Lower lobe of right lung (tissue), 2 donors: ENCODE data around the gene IL21R. TPM values are rescaled to one million over a fixed set of nuclear protein-coding genes. Genes with fewer than 3 reads are reported as not detected.

ENCODE experiments used
- ATAC-seq, 2 donors: fragments of 200-7000 bp; cut with Tn5 transposase; one replicate each; pipeline ENCODE4 v1.9.1; 2020 to 2022; ENCODE audit warnings: mild to moderate bottlenecking in 2 of 2, moderate library complexity in 2 of 2
- DNase-seq: peaks from one replicate; pipeline ENCODE4 v3.0.0-alpha.2; 2020
- H3K27ac ChIP-seq: fragments of 200-600 bp; one replicate; pipeline ENCODE4 v1.8.0; 2022
- H3K27me3 ChIP-seq: fragments of 200-600 bp; one replicate; pipeline ENCODE4 v1.8.0; 2022; ENCODE audit warnings: low read depth
- H3K36me3 ChIP-seq: fragments of 200-600 bp; one replicate; pipeline ENCODE4 v1.8.0; 2022; ENCODE audit warnings: mild to moderate bottlenecking
- H3K4me1 ChIP-seq: fragments of 200-600 bp; one replicate; pipeline ENCODE4 v1.8.0; 2022
- H3K4me3 ChIP-seq: fragments of 200-600 bp; one replicate; pipeline ENCODE4 v1.8.0; 2022; ENCODE audit warnings: mild to moderate bottlenecking
- H3K9me3 ChIP-seq: fragments of 200-600 bp; one replicate; pipeline ENCODE4 v1.8.0; 2022
- intact Hi-C: fragments of 100-400 bp; cut with DNase I; formaldehyde crosslinking; loops from one replicate; pipeline ENCODE4 v1.11.0; 2022
- total RNA-seq: library from RNA; stranded (reverse); fragmentation: NEBNext Ultra II Directional; extraction: Animal tissue kit (Norgen Biotek cat#: 25700); gene quantifications from one replicate; pipeline ENCODE4 v1.2.1, GENCODE V29; 2021
- TF ChIP-seq, protein P1 (sequence below): fragments of 200-600 bp; IDR thresholded peaks from one replicate; pipeline ENCODE4 v1.8.0; 2022; ENCODE audit warnings: antibody characterized with exemption, mild to moderate bottlenecking
- donor health status: DM: no; HTN: yes; CAD: no; lungs with severe emphysema.

Gene IL21R
- total RNA-seq, 1 donor from 2014 or later: 6.0 TPM

DNA sequence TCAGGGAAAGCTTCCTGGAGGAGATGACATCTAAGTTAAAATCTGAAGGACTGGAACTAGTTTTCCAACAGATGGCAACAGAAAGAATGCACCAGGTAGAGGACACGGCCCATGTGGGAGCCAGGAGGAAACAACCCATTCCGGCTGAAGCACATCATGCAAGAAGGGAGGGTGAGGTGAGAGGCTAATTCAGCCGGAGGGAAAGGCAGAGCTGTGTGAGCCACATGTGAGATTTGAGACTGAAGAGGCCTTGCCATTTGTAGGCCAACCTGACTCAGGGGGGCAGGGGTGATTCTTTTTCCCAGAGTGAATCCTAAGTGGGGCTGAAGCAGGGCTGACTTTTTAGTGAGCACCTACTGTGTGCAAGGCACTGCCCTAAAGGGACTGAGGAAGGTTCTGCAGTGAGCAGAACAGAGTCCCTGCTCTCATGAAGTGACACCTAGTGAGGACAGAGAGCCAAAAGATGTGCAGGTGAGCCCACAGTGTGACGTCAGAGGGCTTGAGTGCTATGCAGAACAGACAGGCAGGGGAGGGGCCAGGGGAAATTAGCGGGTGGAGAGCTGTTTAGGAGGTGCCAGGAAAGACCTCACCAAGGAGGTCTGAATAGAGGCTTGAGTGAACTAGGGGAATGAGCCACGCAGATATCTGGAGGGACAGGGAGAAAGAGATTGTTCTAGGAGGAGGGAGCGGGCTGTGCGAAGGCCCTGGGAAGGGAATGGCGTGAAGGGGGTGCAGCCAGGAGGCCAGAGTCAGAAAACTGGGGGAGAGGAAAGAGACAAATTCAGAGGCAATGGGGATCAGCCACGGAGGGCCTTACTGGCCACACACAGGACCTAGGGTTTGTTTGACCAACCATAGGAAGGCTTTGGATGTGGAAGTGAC, 19.8 kb upstream of the IL21R start:
- no peaks in the 10 kb centered on the region for H3K9me3 ChIP-seq
- H3K27ac ChIP-seq: no peak overlapping the region
- intact Hi-C loops: no loop called here
- H3K4me3 ChIP-seq: no peak overlapping the region
- no peaks in the 10 kb centered on the region for H3K36me3 ChIP-seq
- H3K27me3 ChIP-seq: no peaks in the 10 kb centered on the region
- no peaks in the 10 kb centered on the region for H3K4me1 ChIP-seq
- TF ChIP-seq, protein P1, sequence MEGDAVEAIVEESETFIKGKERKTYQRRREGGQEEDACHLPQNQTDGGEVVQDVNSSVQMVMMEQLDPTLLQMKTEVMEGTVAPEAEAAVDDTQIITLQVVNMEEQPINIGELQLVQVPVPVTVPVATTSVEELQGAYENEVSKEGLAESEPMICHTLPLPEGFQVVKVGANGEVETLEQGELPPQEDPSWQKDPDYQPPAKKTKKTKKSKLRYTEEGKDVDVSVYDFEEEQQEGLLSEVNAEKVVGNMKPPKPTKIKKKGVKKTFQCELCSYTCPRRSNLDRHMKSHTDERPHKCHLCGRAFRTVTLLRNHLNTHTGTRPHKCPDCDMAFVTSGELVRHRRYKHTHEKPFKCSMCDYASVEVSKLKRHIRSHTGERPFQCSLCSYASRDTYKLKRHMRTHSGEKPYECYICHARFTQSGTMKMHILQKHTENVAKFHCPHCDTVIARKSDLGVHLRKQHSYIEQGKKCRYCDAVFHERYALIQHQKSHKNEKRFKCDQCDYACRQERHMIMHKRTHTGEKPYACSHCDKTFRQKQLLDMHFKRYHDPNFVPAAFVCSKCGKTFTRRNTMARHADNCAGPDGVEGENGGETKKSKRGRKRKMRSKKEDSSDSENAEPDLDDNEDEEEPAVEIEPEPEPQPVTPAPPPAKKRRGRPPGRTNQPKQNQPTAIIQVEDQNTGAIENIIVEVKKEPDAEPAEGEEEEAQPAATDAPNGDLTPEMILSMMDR: no peak
- DNase-seq (no peak), ATAC-seq (no peak)

DNA sequence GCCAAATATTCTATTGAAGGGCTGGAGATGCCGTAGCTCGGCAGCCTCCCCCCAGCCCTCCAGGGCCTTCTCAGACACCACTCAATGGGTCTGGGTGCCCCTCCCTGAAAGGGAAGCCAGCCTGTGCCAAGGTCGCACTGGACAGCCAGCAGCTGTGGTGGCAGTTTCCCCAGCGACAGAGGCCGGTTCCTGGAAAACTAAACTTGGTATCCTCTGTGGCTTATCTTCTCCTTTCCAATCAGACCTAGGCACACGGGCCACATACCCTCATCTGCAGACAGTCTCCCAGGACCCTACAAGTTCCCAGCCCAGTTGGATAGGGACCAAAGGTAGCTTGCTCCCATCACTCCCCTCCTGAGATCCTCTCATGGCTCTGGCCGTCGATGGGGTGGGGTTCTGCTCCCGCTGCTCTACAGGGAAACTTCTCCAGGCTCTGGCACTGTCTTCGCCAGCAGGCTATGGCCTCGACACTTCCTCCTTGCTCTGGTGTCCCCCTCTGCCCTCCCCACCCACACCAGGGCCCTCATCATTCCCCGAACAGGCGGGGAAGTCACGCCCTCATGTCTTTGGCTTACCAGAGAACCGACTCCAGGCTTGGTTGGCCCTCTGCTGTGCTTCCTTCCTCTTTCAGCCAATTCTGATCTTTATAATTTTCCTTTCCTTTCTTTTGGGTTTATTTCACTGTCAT, 18.3 kb upstream of the IL21R start:
- Histone ChIP-seq H3K36me3 (no peaks in the 10 kb centered on the region), H3K4me3 (no peak overlapping the region), H3K4me1 (no peaks in the 10 kb centered on the region), H3K27me3 (no peaks in the 10 kb centered on the region), H3K27ac (peak overlapping the region; percentile 49), H3K9me3 (no peaks in the 10 kb centered on the region)
- peak; percentile 70 to 84 for ATAC-seq
- DNase-seq: peak; percentile 74
- TF ChIP-seq, protein P1: no peak
- intact Hi-C loops: no loop called here

DNA sequence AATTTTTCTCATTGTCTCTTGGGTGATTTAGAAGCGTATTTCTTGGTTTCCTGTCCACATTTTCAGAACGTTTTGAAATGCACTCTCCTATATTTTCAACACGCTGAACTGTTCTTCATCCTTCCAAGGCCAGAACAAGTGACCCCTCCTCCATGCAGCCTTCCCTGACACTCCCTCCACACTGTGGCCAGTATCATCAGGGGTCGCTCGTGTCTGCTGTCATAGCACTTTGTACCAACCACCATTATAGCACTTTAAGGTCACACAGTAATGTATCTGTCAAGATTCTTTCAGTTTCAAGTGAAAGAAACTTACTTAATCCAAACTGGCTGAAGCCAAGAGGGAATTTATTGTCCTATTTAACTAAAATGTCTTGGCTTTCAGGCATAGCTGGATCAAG, 17.5 kb upstream of the IL21R start:
- Histone ChIP-seq H3K4me3 (no peak overlapping the region), H3K27me3 (no peaks in the 10 kb centered on the region), H3K4me1 (no peaks in the 10 kb centered on the region), H3K27ac (no peak overlapping the region), H3K9me3 (no peaks in the 10 kb centered on the region), H3K36me3 (no peaks in the 10 kb centered on the region)
- DNase-seq (no peak), ATAC-seq (no peak)
- intact Hi-C loops: no loop called here
- TF ChIP-seq, protein P1: no peak

DNA sequence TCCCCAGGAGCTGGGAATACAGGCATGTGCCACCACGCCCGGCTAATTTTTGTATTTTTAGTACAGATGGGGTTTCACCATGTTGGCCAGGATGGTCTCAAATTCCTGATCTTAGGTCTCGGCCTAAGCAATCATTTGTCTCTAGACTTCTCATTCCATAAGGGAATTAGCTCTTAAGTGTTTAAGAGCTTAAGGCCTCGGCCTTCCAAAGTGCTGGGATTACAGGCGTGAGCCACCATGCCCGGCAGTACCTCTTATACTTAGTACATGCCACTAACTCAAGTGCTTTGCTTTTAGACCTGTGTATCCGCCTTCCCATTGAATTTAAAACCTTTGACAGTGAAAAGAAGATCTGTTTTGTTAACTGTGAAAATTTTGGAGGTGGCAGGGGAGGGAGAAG, 16.6 kb upstream of the IL21R start:
- Histone ChIP-seq H3K27me3 (no peaks in the 10 kb centered on the region), H3K36me3 (no peaks in the 10 kb centered on the region), H3K27ac (no peak overlapping the region), H3K4me1 (no peaks in the 10 kb centered on the region), H3K4me3 (no peak overlapping the region), H3K9me3 (no peaks in the 10 kb centered on the region)
- intact Hi-C loops: no loop called here
- DNase-seq (no peak), ATAC-seq (no peak)
- TF ChIP-seq, protein P1: no peak

DNA sequence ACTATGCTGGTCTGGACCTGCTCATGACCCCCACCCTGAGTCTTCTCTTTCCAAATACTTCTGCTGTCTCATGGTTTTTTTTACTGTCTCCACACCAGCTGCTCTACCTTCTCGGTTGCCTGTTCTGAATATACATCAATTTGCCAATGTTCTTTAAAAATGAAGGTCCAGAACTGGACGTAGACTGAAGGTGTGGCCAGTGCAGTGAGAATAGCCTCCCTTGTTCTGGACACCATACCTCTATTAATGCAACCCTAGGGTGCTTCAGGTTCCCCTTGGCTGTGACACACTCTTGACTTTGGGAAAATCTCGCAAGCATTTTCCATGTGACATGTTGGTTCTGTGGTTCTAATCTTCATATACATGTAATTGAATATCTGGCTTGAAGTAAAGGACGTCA, 15.3 kb upstream of the IL21R start:
- Histone ChIP-seq H3K36me3 (no peaks in the 10 kb centered on the region), H3K27me3 (no peaks in the 10 kb centered on the region), H3K9me3 (no peaks in the 10 kb centered on the region), H3K4me1 (no peaks in the 10 kb centered on the region), H3K27ac (no peak overlapping the region), H3K4me3 (no peak overlapping the region)
- DNase-seq (no peak), ATAC-seq (no peak)
- TF ChIP-seq, protein P1: no peak
- intact Hi-C loops: no loop called here
